Measurements from ENCODE around the gene CSNK1A1.

- TF ChIP-seq, protein P1, sequence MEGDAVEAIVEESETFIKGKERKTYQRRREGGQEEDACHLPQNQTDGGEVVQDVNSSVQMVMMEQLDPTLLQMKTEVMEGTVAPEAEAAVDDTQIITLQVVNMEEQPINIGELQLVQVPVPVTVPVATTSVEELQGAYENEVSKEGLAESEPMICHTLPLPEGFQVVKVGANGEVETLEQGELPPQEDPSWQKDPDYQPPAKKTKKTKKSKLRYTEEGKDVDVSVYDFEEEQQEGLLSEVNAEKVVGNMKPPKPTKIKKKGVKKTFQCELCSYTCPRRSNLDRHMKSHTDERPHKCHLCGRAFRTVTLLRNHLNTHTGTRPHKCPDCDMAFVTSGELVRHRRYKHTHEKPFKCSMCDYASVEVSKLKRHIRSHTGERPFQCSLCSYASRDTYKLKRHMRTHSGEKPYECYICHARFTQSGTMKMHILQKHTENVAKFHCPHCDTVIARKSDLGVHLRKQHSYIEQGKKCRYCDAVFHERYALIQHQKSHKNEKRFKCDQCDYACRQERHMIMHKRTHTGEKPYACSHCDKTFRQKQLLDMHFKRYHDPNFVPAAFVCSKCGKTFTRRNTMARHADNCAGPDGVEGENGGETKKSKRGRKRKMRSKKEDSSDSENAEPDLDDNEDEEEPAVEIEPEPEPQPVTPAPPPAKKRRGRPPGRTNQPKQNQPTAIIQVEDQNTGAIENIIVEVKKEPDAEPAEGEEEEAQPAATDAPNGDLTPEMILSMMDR (conservative IDR thresholded peaks at IDR 0.05; ENCODE audit: low read length): no peak
- no peak for TF ChIP-seq EZH2phosphoT487 (IDR thresholded peaks at IDR 0.05; ENCODE audit: borderline replicate concordance, low read depth, low read length)
These were observed 5.9 kb downstream of the CSNK1A1 start for GRCh38 chr5:149545327-149545726.
